GM19468 (cell line): Measurements from ENCODE around the gene ENO3.

ENCODE experiments used
- ATAC-seq: cut with Tn5 transposase; IDR thresholded peaks from one replicate; pipeline ENCODE4 v1.9.1; 2021; ENCODE audit warnings: mild to moderate bottlenecking, moderate library complexity, moderate number of reproducible peaks; ENCODE audit not compliant: unreplicated experiment; ENCODE audit errors: extremely low read depth

The ENO3 gene

DNA sequence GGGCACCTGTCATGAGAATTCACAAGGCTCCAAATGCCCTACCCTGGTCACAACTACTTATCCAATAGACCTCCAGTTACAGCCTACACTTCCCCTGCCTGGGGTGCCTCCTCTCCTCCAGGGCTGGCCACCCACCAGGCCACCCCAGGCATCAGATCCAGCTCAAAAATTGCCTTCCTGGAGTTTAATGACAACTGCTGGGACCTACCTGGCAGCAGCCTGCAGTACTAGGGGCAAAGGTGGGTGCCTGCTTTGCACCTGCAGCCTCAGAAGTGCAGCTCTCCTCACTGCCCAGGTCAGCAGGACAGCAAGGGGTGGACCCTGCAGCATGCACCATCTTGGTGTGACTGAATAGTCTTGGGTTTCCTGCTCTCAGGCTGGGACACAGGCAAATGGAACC, 15.3 kb upstream of the ENO3 start:
- ATAC-seq, result no peak

DNA sequence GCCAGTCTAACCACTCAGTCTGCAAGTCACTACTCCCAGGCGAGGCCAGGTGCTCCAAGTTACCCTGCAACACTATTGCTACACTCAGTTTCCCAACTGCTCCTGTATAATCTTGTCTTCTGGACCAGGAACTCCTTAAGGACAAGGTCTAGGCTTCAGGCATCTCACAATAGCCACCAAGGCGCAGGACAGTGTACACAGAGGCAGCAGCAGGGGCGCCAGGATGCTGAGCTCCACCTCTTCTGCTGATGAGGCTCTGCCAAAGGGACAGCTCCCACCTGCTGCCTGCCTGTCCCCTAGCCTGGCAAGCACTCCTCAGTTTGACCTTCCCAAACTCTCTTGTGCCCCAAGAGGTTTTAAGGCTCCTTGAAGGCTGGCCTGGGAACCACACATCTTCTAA, 14.5 kb upstream of the ENO3 start:
- no peak for ATAC-seq

DNA sequence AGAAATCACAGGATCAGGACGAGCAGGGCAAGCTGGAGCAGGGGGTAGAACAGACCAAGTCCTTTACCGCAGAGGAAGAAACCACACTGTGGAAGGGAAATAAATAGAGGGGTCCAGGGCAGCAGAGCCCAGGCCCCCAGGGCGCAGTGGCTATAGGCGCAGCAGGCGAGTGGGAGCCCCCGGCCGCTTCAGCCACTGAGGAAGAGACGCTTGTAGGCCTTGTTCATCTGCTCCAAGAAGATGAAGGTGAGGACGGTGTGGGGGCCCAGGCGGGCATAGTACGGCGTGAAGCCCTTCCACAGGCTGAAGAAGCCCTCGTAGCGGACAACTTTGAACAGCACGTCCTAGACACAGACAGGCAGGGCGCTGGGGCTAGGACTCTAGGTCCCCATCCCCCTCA, 13.4 kb upstream of the ENO3 start:
- no peak for ATAC-seq

DNA sequence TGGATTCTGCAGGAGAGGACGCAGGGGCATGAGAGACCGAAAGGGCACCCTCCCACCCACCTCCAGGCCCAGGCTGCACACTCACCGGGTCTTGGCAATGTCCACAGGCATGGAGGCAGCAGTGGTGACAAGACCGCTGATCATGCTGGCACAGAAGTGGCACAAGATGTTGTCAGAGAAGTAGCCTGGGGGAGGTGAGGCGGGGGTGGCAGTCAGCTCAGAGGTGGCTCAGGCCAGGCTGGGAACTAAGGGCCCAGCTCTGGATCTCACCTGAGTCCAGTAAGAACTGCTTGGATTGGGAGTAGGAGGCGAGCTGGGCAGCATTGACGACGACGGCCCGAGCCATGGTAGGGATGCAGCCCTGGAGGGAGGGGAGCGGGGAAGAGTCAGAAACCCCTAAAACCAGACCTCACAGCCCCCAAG, 12.8 kb upstream of the ENO3 start:
- ATAC-seq, result no peak

DNA sequence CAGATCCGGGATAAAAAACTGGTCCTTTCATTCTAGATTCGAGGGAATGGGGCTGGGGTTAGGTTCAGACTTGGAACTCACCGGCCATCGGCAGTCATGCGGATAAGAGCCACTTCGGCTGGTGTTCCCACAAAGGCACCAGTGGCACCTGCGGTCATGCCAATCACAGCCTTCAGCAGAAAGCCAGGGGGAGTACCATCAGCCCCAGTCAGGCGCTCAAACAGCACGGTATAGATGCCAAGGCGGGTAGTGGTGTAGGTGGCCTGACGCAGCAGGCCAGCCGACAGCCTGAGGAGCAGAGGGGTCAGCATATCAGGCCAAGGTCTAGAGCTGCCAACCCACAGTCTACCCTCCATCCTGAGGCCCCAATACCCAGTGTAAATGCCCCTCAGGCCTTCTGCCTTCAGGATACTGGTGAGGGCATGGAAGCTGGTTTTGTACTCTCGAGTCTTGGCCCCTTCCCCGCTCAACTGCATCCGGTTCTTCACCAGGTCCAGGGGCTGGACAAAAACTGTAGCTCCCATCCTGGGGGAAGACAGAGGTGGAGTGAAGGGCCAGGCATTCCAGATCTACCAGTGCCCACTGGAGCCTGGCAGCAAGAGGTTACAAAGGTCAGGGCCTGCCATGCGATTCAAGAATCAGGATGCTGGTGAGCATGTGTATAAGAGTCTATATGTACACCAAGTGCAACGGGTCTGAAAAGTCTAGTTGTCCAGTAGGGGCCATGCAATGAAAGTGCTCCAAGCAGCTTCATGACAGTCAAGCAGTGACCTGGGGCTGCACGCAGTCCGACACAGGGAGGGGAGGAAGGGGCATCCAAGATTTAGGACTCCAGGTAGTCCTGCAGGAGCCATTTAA, 12.0 kb upstream of the ENO3 start:
- ATAC-seq, result no peak

DNA sequence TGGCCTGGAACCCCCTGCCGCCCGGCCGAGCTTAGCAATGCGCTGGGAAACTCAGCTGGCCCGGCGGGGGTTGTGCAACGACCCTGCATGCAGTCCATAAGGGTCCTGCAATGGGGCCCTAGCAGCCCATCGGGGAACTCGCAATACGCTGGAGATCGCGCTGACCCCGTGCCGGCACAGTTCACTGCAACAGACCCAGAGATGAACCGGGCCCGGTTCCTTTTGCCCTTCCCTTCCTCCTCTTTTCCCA, 11.4 kb upstream of the ENO3 start:
- no peak for ATAC-seq

DNA sequence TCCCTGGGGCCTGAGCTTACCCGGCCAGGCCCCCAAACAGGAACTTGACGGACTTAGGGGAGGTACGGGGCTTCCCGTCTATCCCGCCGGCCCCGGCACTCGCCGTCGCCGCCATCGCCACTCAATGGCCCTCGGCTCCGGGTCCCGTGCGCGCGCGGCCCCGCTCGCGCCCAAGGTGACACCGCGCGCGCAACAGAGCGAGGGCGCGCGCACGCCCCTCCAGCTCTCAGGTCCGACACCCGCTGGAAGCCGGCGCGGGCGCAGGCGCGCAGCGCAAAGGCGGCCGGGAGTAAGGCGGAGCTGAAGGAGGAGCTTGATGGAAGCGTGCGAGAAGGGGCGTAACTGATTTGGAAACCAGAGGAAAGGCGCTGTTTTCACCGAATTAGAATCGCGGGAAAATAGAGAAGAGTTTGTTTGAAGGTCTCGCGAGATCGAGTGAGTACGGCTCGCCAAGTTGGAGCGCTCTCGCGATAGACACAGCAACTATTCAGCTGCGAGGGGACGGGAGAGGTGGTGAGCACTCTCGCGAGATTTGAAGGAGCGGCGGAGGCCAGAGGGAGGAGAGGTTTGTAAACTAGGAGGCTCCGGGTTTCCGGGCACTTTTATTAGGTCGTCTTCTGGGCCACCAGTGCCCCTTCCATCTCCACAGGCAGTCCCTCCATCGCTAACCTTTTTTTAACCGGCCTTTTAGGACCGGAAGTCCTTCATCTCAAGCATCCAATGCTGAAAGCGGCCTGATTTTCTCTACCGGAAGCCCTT, 10.9 kb upstream of the ENO3 start, which contains the start of the genes RNF167 and SLC25A11:
RNF167 (plus strand) TSS at position 473 of the 759 bp plus-strand sequence. CDS start 642 bp downstream, outside the sequence.
SLC25A11 (minus strand) TSS at position 251 of the 759 bp plus-strand sequence; CDS start at position 115, 136 bp downstream.
- ATAC-seq, result peak; percentile 75

DNA sequence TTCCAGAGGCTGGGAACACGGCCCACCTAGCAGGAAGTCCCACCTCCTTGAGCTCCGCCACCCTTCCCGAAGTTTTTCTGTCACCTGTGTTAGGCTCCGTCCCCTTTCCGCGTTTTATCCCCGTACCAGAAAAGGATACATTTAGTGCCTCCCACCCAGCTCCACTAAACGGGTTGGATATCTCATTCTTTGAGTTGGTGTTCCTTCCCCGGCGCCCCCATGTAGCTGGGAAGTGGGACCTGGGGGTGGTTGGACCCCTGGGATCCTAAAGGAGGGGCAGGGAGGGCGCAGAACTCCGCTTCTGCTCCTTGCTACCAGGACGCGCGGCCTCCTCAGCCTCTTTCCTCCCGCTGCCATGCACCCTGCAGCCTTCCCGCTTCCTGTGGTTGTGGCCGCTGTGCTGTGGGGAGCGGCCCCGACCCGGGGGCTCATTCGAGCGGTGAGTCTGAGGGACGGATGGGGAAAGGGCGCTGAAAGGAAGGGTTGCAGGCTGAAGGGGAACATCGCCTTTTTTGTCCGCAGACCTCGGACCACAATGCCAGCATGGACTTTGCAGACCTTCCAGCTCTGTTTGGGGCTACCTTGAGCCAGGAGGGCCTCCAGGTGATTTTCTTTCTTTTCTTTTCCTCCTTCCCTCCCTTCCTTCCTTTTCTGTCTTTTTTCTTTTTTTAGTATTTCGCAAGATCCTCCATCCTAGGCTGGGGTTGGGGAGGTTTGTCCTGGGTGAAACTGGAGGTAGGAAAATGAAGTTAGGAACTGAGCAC, 10.2 kb upstream of the ENO3 start:
- no peak for ATAC-seq

DNA sequence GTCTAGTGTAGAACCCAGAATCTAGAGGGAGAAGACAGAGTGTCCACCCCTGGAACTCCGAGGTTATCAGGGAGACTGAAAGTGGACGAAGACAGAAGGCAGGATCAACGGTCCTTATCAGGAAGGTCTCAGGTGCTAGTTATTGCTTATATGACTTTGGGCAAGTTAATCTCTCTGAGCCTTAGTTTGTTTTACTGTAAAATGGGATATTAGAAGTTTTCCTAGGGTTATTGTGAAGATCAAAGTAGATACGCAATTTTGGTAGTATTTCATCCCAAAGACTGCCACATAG, 9.7 kb upstream of the ENO3 start:
- ATAC-seq, result no peak

DNA sequence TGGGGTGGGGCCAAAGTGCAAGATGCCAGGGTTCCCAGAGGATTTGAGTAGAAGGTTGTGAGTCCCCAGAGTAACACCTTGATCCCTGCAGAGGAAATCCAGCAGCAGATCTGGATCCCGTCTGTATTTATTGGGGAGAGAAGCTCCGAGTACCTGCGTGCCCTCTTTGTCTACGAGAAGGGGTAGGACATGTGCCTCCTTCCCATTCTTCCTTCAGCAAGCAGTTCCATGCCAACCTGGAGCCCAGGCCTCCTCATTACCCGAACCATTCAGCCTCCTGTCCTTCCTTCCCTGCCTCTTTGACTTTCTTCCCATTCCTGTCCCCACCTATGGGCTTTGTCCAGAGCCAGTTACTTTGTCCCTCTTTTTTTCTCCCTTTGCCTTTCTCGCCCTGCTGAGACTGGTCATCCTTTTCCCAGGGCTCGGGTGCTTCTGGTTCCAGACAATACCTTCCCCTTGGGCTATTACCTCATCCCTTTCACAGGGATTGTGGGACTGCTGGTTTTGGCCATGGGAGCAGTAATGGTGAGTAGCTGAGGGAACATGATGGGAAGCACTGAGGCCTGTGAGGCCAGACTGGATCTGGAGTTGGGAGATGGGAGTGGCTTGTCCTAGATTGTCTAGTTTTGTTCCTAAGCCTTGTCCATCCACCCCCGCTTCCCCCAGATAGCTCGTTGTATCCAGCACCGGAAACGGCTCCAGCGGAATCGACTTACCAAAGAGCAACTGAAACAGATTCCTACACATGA, 8.0 kb upstream of the ENO3 start:
- no peak for ATAC-seq

DNA sequence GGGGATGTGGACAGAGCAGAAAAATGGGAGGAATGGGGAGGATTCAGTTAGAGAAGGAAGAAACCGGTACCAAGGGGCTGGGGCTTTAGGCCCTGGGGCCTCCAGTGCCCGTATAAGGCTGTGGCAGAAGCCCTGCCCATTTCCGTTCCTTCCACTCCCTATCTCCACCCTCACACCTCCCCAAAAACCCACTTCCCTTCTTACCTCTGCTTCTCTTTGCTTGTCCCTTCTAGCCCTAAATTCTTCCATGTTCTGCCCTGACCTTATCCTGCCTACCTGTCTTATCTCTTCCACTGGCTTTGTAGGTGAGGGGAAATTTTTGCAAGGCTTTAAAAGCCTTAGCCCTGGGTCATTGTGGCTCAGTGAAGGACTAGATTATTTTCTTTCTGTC, 6.8 kb upstream of the ENO3 start:
- no peak for ATAC-seq

DNA sequence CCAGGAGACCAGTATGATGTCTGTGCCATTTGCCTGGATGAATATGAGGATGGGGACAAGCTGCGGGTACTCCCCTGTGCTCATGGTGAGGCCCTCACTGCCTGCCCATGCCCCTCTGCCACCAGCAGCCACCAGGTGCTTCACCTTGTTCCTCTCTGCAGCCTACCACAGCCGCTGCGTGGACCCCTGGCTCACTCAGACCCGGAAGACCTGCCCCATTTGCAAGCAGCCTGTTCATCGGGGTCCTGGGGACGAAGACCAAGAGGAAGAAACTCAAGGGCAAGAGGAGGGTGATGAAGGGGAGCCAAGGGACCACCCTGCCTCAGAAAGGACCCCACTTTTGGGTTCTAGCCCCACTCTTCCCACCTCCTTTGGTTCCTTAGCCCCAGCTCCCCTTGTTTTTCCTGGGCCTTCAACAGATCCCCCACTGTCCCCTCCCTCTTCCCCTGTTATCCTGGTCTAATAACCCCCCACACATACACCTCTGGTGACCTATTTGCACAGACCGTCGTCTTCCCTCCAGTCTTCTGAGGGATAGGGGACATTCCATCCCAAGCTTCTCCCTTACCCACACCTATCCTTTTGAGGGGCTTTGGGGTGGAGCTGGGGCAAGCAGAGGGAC, 6.3 kb upstream of the ENO3 start:
- ATAC-seq, result no peak

DNA sequence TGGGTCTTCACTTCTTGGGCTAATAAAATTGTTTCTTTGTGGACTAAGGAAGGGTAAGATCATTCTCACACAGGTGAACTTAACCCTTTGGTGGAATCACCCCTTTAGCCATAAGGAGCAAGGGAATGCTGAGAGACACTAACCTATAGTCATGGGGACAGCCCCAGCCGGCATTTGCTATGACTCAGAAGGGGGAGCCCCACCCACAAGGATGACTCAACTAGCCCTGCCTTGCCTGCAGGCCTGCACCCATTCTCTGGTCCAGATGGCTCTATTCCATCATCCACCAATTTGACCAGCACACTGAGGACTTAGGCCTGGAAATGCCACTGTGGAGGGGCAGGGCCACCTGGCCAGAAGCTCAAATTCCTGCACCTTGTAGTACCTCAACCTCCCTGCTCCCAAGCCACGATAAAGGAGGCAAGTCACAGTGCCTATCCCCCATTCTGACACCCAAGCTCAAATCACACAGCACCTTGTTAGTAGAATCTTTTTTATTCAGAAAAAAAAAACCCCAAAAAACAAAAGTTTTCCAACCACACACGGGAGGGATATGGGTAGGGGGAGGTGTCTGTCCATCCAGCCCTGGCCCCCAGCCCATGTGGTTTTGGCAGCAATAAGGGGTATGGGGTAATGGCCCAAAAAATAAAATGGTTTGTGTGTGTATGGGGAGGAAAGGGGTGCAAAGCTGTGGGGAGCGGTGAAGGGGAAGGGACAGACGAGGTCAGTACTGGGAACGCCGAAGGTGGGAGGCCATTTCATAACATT, 5.6 kb upstream of the ENO3 start:
- no peak for ATAC-seq

DNA sequence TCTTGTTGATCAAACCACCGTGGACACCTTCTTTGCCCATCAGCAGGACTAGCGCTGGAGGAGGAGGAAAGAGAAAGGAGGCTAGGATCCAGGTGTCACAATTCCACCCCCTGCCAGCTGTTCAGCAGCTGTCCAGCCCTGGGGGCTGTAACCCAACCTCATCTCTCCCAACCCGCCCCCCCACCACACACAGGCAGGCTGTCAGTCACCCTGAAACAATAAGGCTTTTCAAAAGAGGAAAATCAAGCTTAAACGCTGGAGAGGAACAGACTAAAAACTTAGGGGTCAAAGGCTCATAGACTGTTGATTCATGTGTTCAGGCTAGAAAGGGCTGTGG, 5.0 kb upstream of the ENO3 start:
- ATAC-seq, result no peak

DNA sequence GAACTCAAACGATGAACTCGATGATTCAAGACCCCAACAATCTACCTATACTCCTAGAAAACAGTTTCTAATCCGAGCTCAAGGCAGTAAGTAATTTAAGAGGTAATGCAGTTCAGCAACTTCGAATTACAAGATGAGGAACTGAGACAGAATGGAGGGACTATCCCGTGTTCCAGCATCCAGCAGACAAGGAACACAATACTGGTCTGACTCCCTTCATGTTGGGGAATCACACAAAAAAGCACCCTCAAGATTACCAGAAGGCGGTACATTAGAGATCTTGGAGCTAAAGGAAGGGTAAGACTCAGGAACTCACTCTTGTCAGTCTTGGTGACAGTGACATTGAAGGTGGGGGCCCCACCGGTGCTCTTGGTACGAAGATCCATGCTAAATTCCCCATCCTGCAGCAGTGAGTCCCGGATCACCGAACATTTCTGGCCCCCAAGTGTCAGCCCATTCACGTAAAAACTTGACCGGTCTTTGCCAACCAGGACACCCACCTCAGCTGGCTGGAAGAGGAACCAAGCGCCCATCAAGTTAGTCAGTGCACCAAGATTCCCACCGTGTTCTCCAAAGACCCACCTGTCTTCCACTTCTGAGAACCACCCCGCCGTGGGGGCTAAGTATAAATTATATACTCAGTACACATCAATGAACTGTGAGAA, 4.5 kb upstream of the ENO3 start:
- ATAC-seq, result no peak

DNA sequence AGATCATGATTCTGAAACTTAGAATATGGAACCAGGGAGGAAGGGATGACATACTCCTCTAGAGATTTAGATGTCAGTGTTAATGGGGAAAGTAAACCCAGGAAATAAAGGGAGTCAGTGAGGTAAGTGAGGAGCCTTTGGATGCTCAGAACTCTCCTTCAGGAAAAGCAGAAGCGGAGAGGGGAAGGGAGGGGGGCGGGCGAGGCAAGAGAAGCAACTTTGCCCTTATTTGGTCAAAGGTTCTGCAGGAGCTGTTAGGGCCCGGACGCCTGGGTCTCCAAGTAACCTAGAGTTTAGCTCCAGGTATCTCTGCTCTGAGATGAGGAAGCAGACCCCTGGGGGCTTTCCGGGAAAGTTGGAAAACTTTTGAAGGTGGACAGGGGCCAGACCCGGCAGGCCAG, 3.9 kb upstream of the ENO3 start:
- ATAC-seq, result no peak

DNA sequence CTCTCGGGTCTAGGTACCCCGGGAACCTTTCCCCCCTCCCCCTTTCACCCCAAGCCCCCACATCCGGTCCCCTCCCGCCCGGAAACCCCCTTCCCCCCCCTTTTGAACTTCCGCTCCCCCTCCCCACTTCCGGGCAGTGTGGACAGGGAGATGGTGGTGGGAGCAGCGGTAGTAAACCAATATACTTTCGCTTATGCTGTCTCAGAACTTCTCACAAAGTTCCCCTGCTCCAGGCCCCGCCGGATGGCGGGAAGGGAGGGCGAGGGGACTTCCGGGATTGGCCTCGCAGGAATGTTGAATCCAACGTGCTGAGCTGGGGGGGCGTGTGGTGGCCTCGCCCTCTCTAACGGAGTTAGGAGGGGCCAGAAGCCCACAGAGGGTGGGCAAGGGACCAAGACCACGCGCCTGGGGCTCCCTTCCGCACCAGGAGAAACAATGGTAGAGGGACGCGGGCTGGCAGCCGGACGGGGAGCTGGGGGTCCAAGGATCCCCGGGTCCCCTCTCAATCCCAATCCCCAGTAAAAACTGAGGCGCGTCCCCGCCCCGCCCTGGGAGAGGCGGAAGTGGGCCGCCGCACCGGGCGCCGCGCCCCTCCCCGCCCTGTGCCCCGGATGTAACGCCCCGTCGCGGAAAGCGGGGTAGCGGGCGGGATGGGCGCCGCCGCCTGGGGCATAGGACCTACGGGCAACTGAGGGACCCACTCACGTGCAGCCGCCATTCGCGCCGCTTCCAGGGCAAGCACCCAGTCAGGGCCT, 3.3 kb upstream of the ENO3 start:
- no peak for ATAC-seq
